Stimulated activated CD8-positive, alpha-beta memory T cell treated with anti-CD3 and anti-CD28 coated beads, Interleukin-15, amount 100 ng/mL, for 24 hours (primary cell): ENCODE measurements around the gene KLHL20.

Source experiments
- DNase-seq: peaks from one replicate; pipeline ENCODE4 v3.0.0-alpha.2; 2020; ENCODE audit warnings: low read depth

Gene KLHL20

GRCh38 chr1:173832748-173833147 lies 118.0 kb downstream of the KLHL20 start:
- DNase-seq, result no peak
